A673 (cell line): Measurements from ENCODE around the gene MT3. TPM values are rescaled to one million over a fixed set of nuclear protein-coding genes. Genes with fewer than 3 reads are reported as not detected.

Experiments used
- Bru-seq: library from RNA; stranded (reverse); fragments of 400-500 nt; gene quantifications from one replicate; lab custom pipeline; 2021; lab: Mats Ljungman, UMichigan
- BruChase-seq, 2 experiments: library from RNA; stranded (reverse); fragments of 400-500 nt; gene quantifications; one replicate each; lab custom pipeline; 2021; lab: Mats Ljungman, UMichigan
- BruUV-seq: library from RNA; stranded (reverse); fragments of 400-500 nt; replicated peaks from 2 replicates; lab custom pipeline; 2021; lab: Mats Ljungman, UMichigan
- CTCF ChIA-PET: fragments of 300-600 bp; sonication (Branson Sonifier 250); formaldehyde crosslinking; loops from one replicate; lab custom pipeline; 2022; ENCODE audit warnings: antibody characterized with exemption; lab: Charles Lee
- POLR2A ChIA-PET: fragments of 300-600 bp; sonication (Branson Sonifier 250); formaldehyde crosslinking; loops from one replicate; lab custom pipeline; 2022; ENCODE audit warnings: antibody characterized with exemption; ENCODE audit not compliant: low non-redundant PET; lab: Charles Lee
- DNase-seq: peaks from one replicate; pipeline ENCODE4 v3.0.0-alpha.2; 2015; ENCODE audit warnings: low spot score
- H3K27ac ChIP-seq: fragments of 200-600 bp; sonication (generic); 2 replicates; pipeline ENCODE4 v1.5.1; 2016; ENCODE audit warnings: mixed run types, low read depth, mild to moderate bottlenecking, mixed read lengths, antibody characterized with exemption, low read length; ENCODE audit not compliant: poor library complexity, severe bottlenecking
- H3K27me3 ChIP-seq: fragments of 200-600 bp; sonication (generic); replicated peaks from 2 replicates; pipeline ENCODE4 v1.6.1; 2017; ENCODE audit warnings: mixed run types, low read depth, mild to moderate bottlenecking, mixed read lengths, antibody characterized with exemption, low read length; ENCODE audit not compliant: insufficient read depth, poor library complexity
- H3K36me3 ChIP-seq: fragments of 200-600 bp; sonication (generic); 2 replicates; pipeline ENCODE4 v1.6.1; 2016; ENCODE audit warnings: mixed run types, mild to moderate bottlenecking, mixed read lengths, antibody characterized with exemption, low read length; ENCODE audit not compliant: insufficient read depth, poor library complexity, severe bottlenecking
- H3K4me1 ChIP-seq: fragments of 200-600 bp; sonication (generic); 2 replicates; pipeline ENCODE4 v1.6.1; 2017; ENCODE audit warnings: mixed run types, mild to moderate bottlenecking, mixed read lengths, antibody characterized with exemption, low read length; ENCODE audit not compliant: insufficient read depth, poor library complexity, severe bottlenecking
- H3K4me3 ChIP-seq: fragments of 200-600 bp; sonication (generic); 2 replicates; pipeline ENCODE4 v1.5.1; 2016; ENCODE audit warnings: low read depth, mixed run types, mild to moderate bottlenecking, mixed read lengths, low read length; ENCODE audit not compliant: poor library complexity, severe bottlenecking
- H3K9me3 ChIP-seq: fragments of 200-600 bp; sonication (generic); 2 replicates; pipeline ENCODE4 v1.6.1; 2016; ENCODE audit warnings: mixed run types, low read depth, mild to moderate bottlenecking, mixed read lengths, antibody characterized with exemption, low read length; ENCODE audit not compliant: poor library complexity, severe bottlenecking
- EZH2 ChIP-seq: fragments of 200-600 bp; sonication (generic); IDR thresholded peaks from 2 replicates; pipeline ENCODE4 v1.6.1; 2017; ENCODE audit warnings: borderline replicate concordance, low read depth, mild to moderate bottlenecking, mixed read lengths, antibody characterized with exemption, low read length; ENCODE audit not compliant: poor library complexity, severe bottlenecking
- intact Hi-C: fragments of 100-400 bp; cut with micrococcal nuclease; formaldehyde crosslinking; loops from one replicate; pipeline ENCODE4 v1.10.0; 2022; ENCODE audit not compliant: unreplicated experiment
- long read RNA-seq: library from polyadenylated mRNA; stranded (forward); transcript quantifications from one replicate; pipeline ENCODE4 v2.0.0, GENCODE V29; 2022
- total RNA-seq: library from RNA; stranded (reverse); gene quantifications from 2 replicates; pipeline ENCODE4 v1.2.3, GENCODE V29; 2021
- TF ChIP-seq, protein P1 (sequence below): fragments of 300-800, 200-600 bp; sonication (generic); conservative IDR thresholded peaks from 2 replicates; pipeline ENCODE4 v1.5.1; 2017; ENCODE audit warnings: low read depth, mild to moderate bottlenecking, antibody characterized with exemption, low read length, moderate library complexity, mixed read lengths

MT3 gene
- total RNA-seq (not detected in 2 replicates), Bru-seq, nascent RNA (not detected), BruChase-seq, experiment 1, labeled RNA remaining after a 2-hour chase (not detected), BruChase-seq, experiment 2, labeled RNA remaining after a 6-hour chase (not detected)
- long read RNA-seq: 0 reads

DNA sequence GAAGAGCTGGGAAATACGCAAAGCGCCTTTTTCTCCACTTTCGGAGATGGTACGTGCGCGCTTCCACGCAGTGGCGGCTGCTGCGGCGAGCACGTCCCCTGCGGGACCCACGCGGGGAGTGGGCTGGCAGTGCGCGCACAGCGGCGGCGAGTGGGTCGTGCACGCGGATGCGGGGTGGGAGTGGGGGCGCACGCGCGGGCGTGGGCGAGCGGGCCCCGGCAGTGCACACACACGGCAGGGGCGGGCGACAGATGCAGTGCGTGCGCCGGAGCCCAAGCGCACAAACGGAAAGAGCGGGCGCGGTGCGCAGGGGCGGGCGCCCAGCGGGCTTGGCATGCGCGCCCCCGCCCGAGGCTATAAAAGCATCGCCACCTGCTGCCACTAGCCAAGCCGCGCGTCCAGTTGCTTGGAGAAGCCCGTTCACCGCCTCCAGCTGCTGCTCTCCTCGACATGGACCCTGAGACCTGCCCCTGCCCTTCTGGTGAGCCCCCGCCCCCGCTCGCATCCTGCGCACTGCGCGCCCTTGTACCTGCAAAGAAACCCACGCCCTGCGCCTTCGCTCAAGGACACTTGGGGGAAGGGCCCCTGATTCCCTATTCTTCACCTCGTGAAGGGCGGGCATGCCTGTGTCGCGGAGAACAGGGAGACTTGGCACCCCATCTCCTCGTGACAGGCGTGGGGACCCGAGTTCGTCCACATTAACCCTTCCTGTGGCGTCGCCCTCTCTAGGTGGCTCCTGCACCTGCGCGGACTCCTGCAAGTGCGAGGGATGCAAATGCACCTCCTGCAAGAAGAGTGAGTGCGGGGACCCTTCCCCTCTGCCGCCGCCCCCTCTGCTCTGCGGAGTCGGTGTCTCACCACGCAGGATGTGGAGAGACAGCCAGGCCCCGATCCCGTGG, at the start of gene MT3:
TSS of gene MT3 (plus strand) at position 388 of the 899 bp plus-strand sequence. CDS start at position 451, 63 bp downstream.
- Histone ChIP-seq H3K4me1 (no peaks in the 10 kb centered on the region), H3K27me3 (peaks cover 24% of the 10 kb centered on the region), H3K4me3 (peak within 1 kb of the TSS; percentile 48), H3K9me3 (no peaks in the 10 kb centered on the region), H3K36me3 (no peaks in the 10 kb centered on the region), H3K27ac (no peak within 1 kb of the TSS)
- ChIA-PET POLR2A (no interaction called here), CTCF (no interaction called here)
- DNase-seq: peak; percentile 49
- TF ChIP-seq, protein P1, sequence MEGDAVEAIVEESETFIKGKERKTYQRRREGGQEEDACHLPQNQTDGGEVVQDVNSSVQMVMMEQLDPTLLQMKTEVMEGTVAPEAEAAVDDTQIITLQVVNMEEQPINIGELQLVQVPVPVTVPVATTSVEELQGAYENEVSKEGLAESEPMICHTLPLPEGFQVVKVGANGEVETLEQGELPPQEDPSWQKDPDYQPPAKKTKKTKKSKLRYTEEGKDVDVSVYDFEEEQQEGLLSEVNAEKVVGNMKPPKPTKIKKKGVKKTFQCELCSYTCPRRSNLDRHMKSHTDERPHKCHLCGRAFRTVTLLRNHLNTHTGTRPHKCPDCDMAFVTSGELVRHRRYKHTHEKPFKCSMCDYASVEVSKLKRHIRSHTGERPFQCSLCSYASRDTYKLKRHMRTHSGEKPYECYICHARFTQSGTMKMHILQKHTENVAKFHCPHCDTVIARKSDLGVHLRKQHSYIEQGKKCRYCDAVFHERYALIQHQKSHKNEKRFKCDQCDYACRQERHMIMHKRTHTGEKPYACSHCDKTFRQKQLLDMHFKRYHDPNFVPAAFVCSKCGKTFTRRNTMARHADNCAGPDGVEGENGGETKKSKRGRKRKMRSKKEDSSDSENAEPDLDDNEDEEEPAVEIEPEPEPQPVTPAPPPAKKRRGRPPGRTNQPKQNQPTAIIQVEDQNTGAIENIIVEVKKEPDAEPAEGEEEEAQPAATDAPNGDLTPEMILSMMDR: no peak
- TF ChIP-seq EZH2: no peak
- no TSS peak for BruUV-seq
- intact Hi-C loops: no loop called here

DNA sequence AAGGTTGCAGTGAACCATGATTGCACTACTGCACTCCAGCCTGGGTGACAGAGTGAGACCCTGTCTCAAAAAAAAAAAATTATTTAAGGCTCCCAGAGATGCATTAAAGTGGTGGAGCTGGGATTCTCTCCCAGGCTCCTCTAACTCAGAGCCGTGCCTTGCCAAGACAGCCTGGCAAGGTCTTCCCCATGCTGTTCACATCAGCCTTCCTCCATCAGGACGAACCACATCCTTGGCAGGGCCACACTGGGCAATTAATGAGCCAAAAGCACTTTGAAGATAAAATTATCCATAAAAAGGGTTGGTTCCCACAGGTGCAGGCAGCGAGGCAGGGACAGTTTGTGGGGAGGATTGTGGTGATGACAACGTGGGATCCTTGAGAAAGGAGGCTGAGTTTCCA, 49.7 kb upstream of the MT3 start:
- CTCF ChIA-PET: no interaction called here
- intact Hi-C loops: no loop called here

DNA sequence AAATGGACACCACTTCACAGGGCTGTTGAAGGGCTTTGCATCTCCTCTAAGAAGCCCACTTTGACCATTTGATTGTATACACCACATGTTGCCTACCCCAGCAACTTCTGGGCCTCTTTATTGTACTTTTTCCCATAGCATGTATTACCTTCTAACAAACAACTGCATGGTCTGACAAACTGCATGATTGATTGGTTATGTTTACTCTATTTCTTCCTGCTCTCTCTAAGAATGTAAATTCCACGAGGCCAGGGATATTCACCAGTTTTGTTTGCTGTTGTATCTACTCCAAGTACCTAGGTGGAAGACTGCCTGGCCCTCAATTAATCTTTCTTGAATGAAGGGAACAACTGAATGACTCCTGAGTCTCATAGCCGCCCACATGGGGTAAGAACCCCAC, 47.3 kb upstream of the MT3 start:
- no TSS peak for BruUV-seq
- H3K36me3 ChIP-seq: no peaks in the 10 kb centered on the region
- no peak overlapping the region for H3K4me3 ChIP-seq
- ChIA-PET POLR2A (no interaction called here), CTCF (no interaction called here)
- H3K27me3 ChIP-seq: no peaks in the 10 kb centered on the region
- no peaks in the 10 kb centered on the region for H3K9me3 ChIP-seq
- no peak for TF ChIP-seq EZH2
- TF ChIP-seq, protein P1: no peak
- DNase-seq: no peak
- no peaks in the 10 kb centered on the region for H3K4me1 ChIP-seq
- H3K27ac ChIP-seq: no peak overlapping the region
- intact Hi-C loops: no loop called here

More for the DNA sequence above, 49.7 kb upstream of the MT3 start:
- TF ChIP-seq, protein P1: no peak
- no peak for TF ChIP-seq EZH2
- no peaks in the 10 kb centered on the region for H3K36me3 ChIP-seq
- no peaks in the 10 kb centered on the region for H3K9me3 ChIP-seq
- DNase-seq: no peak
- no peak overlapping the region for H3K4me3 ChIP-seq
- H3K27me3 ChIP-seq: no peaks in the 10 kb centered on the region
- H3K4me1 ChIP-seq: no peaks in the 10 kb centered on the region
- H3K27ac ChIP-seq: no peak overlapping the region
- no TSS peak for BruUV-seq
- POLR2A ChIA-PET: no interaction called here
